Brain microvascular endothelial cell (primary cell): ENCODE measurements around the gene IL10RA.

ENCODE experiments used
- DNase-seq: peaks from one replicate; pipeline ENCODE4 v3.0.0-alpha.2; 2020
- H3K27ac ChIP-seq: fragments of 250-450 bp; sonication (Bioruptor Pico); 2 replicates; pipeline ENCODE4 v1.5.1; 2020; ENCODE audit warnings: mild to moderate bottlenecking, moderate library complexity
- H3K27me3 ChIP-seq: fragments of 250-450 bp; sonication (Bioruptor Pico); replicated peaks from 2 replicates; pipeline ENCODE4 v1.5.1; 2020; ENCODE audit warnings: mild to moderate bottlenecking
- H3K36me3 ChIP-seq: fragments of 250-450 bp; sonication (Bioruptor Pico); replicated peaks from 2 replicates; pipeline ENCODE4 v1.5.1; 2020; ENCODE audit warnings: mild to moderate bottlenecking
- H3K4me3 ChIP-seq: 2 replicates; pipeline ENCODE4 v1.5.1; 2011; ENCODE audit warnings: low read depth, mild to moderate bottlenecking, control low read depth, low read length, moderate library complexity
- in situ Hi-C: cut with HindIII; loops from 2 replicates; pipeline ENCODE4 v1.10.0; 2017; ENCODE audit warnings: low sequenced_read_pairs, low pct_ligation_motif_present
- TF ChIP-seq, protein P1 (sequence below): IDR thresholded peaks from 2 replicates; pipeline ENCODE4 v1.5.1; 2011; ENCODE audit warnings: low read depth, mild to moderate bottlenecking, moderate library complexity, low read length, control low read depth, inconsistent platforms; ENCODE audit errors: missing control alignments

The IL10RA gene

DNA sequence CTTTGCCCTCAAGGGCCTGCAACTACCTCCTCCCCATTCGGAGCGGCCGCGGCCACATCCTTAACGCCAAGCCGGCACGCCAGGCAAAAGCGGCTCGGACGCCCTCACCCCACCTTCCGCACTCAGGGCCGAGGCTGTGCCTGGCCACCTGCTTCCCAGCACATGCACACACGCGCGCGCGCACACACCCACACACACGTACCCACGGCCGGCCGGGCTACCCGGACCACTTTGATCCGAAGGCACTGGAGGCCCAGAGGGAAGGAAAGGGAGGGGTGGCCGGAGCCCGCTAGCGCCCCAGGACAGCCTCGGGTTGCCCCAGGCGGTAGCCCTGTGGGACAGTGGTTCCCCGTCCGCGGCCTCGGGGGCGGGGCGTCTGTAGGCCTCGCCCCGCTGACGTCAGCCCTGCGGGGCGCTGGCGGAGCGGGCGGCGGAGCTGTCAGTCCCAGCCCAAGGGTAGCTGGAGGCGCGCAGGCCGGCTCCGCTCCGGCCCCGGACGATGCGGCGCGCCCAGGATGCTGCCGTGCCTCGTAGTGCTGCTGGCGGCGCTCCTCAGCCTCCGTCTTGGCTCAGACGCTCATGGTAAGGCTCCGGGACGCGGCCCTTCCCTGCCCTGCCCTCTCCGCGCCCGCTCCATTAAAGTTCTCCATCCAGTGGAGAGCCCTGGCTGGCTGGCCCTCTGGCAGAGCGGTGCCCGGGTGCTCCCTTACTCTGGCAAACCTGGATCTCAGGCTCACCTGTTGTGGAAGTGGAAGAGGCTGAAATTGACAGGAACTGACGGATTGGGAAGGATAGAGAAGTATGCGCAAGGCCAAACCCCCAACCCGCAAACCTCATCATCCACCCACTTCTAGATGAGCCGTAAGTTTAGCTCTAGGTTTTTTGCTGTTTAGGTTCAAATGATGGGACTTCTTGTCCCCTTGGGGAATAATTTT, at the start of gene IL10RA:
IL10RA (plus strand) TSS at position 442 of the 935 bp plus-strand sequence; CDS start at position 516, 74 bp downstream.
- in situ Hi-C loops, result no loop called here
- Histone ChIP-seq H3K27ac (no peak within 1 kb of the TSS), H3K4me3 (peak within 1 kb of the TSS; percentile 47), H3K36me3 (no peaks in the 10 kb centered on the region), H3K27me3 (peaks cover 16% of the 10 kb centered on the region)
- peak; percentile 32 for DNase-seq
- TF ChIP-seq, protein P1, sequence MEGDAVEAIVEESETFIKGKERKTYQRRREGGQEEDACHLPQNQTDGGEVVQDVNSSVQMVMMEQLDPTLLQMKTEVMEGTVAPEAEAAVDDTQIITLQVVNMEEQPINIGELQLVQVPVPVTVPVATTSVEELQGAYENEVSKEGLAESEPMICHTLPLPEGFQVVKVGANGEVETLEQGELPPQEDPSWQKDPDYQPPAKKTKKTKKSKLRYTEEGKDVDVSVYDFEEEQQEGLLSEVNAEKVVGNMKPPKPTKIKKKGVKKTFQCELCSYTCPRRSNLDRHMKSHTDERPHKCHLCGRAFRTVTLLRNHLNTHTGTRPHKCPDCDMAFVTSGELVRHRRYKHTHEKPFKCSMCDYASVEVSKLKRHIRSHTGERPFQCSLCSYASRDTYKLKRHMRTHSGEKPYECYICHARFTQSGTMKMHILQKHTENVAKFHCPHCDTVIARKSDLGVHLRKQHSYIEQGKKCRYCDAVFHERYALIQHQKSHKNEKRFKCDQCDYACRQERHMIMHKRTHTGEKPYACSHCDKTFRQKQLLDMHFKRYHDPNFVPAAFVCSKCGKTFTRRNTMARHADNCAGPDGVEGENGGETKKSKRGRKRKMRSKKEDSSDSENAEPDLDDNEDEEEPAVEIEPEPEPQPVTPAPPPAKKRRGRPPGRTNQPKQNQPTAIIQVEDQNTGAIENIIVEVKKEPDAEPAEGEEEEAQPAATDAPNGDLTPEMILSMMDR, result no peak

DNA sequence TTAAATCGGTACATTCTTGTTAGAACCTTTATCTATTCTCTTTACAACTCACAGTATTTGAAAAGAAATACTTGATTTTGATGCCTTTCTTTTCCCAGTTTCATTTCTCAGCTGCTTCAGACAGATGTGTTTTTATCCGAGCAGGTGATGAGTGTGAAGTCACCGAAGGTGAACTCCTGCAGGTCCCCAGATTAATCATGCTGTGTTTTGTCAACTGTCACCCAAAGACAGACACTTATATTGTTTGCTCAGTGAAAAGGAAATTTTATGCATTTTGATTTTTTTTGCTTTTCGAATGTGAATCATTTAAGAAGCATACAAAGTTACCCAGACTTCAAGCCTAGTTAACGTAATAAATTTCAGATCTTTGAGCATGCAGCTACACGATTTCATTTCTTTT, 49.2 kb upstream of the IL10RA start:
- TF ChIP-seq, protein P1, result no peak
- in situ Hi-C loops, result loop anchor here (25.0 kb wide), 1 partner anchor 100 kb away; no protein-coding TSS in a partner anchor
- no peaks in the 10 kb centered on the region for H3K36me3 ChIP-seq
- H3K4me3 ChIP-seq, result no peak overlapping the region
- no peaks in the 10 kb centered on the region for H3K27me3 ChIP-seq
- no peak for DNase-seq
- H3K27ac ChIP-seq, result no peak overlapping the region

DNA sequence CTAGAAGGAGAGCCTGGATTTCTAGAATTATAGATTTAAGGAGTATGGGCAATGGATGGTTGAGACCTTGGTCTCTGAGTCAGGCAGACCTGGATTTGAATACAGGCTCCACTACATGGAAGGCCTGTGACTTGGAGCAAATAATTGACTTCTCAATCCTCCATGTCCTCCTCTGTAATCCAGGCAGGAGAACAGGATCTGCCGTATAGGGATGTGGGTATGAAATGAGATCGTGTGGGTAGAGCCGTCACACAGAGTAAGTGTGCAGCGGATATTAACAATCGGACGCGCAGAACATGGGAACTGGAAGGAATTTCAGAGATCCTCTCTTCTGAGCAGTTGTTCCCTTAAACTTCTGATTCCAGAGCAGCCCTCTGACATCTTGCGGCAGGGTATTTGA, 45.5 kb upstream of the IL10RA start:
- Histone ChIP-seq H3K27ac (no peak overlapping the region), H3K4me3 (no peak overlapping the region), H3K36me3 (no peaks in the 10 kb centered on the region), H3K27me3 (no peaks in the 10 kb centered on the region)
- no peak for DNase-seq
- TF ChIP-seq, protein P1, result no peak
- in situ Hi-C loops, result loop anchor here (25.0 kb wide), 1 partner anchor 103 kb away; no protein-coding TSS in a partner anchor

DNA sequence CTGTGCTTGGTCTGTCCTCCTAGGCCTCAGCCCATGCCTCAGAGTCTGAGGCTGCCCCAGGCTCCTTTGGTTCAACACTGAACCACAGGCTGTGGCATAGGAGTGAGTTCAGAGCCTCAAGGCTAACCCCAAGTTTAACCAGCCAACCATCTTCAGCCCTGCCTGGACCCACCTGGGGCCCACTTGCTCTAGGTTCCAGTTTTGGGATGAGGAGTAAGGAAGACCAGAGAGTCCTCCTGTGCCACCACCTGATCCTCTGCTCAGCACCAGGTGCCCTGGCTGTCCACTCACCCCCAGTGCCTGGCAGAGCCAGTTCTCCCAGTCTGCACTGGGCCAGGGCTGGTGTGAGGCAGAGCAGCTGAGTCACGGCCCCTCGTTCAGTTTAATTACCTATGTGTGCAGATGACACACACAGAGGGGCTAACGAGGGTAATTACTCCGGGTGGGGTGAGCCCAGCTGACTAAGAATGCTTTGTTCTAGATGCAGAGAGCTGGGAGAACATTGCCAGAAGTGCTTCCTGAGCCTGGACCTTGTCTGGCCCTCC, 45.0 kb upstream of the IL10RA start:
- in situ Hi-C loops, result loop anchor here (25.0 kb wide), 1 partner anchor 104 kb away; no protein-coding TSS in a partner anchor
- no peak overlapping the region for H3K27ac ChIP-seq
- no peak overlapping the region for H3K4me3 ChIP-seq
- DNase-seq, result no peak
- TF ChIP-seq, protein P1, result no peak
- no peaks in the 10 kb centered on the region for H3K27me3 ChIP-seq
- no peaks in the 10 kb centered on the region for H3K36me3 ChIP-seq

DNA sequence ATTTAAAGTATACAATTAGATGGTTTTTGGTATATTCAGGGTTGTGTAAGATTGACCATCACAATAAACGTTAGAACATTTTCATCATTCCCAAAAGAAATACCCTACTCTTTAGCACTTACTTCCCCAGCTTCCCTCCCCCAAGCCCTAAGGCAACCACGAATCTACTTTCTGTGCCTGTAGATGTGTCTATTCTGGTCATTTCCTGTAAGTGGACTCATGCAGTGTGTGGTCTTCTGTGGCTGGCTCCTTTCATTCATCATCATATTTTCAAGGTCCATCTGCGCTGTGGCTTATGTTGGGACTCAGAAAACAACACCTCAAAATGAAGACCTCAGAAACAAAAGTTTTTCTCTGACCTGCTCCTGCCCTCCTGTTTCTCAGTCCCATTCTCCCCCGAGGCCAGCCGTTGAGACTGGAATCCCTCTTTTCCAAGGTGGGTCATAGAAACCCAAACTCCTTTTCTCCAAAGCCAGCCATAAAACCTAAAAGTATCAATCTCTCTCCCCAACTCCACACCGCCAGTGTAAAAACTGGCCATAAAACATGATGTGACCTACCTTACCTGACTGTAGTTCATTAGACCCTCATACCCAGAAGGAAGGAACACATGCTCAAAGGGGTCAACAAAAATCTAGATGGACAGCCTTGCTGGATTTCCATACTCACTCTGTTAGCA, 44.1 kb upstream of the IL10RA start:
- Histone ChIP-seq H3K27me3 (no peaks in the 10 kb centered on the region), H3K4me3 (no peak overlapping the region), H3K36me3 (no peaks in the 10 kb centered on the region), H3K27ac (no peak overlapping the region)
- no peak for DNase-seq
- TF ChIP-seq, protein P1, result no peak
- in situ Hi-C loops, result loop anchor here (25.0 kb wide), 1 partner anchor 105 kb away; no protein-coding TSS in a partner anchor
